Suprapubic skin (tissue), 4 donors: ENCODE results near the gene PCSK4. TPM values are rescaled to one million over a fixed set of nuclear protein-coding genes. Genes with fewer than 3 reads are reported as not detected.

Experiments used
- DNase-seq, 2 donors: peaks; one replicate each; pipeline ENCODE4 v3.0.0-alpha.2; 2019; ENCODE audit warnings: low spot score in 2 of 2
- H3K27ac ChIP-seq: fragments of 200-600 bp; sonication (generic); one replicate; pipeline ENCODE4 v1.5.1; 2019
- H3K27me3 ChIP-seq: fragments of 200-600 bp; sonication (generic); one replicate; pipeline ENCODE4 v1.5.1; 2019
- H3K36me3 ChIP-seq: fragments of 200-600 bp; sonication (generic); one replicate; pipeline ENCODE4 v1.5.1; 2019
- H3K4me1 ChIP-seq: fragments of 200-600 bp; sonication (generic); one replicate; pipeline ENCODE4 v1.5.1; 2019
- H3K4me3 ChIP-seq: fragments of 200-600 bp; sonication (generic); one replicate; pipeline ENCODE4 v1.5.1; 2019; ENCODE audit warnings: mild to moderate bottlenecking
- H3K9me3 ChIP-seq: fragments of 200-600 bp; sonication (generic); one replicate; pipeline ENCODE4 v1.5.1; 2019
- CTCF ChIP-seq, 2 donors: fragments of 200-600 bp in 1 of 2; fragments of 450-650 bp in 1 of 2; sonication (generic) in 1 of 2; IDR thresholded peaks; one replicate each; pipeline ENCODE4 v1.5.1; 2016 to 2019; ENCODE audit warnings: antibody characterized with exemption in 2 of 2, mild to moderate bottlenecking in 1 of 2, moderate library complexity in 1 of 2
- EP300 ChIP-seq: sonication (generic); formaldehyde crosslinking; IDR thresholded peaks from one replicate; pipeline ENCODE4 v1.6.1; 2017; ENCODE audit warnings: antibody characterized with exemption
- POLR2A ChIP-seq, 2 donors: fragments of 450-650 bp; IDR thresholded peaks; one replicate each; pipeline ENCODE4 v1.6.1; 2017; ENCODE audit warnings: antibody characterized with exemption in 2 of 2, mild to moderate bottlenecking in 2 of 2, moderate library complexity in 2 of 2
- POLR2AphosphoS5 ChIP-seq, 3 donors: sonication (generic); formaldehyde crosslinking; IDR thresholded peaks; one replicate each; pipeline ENCODE4 v1.6.1; 2017; ENCODE audit warnings: antibody characterized with exemption in 3 of 3
- WGBS: methylation state at CpG from one replicate; pipeline ENCODE4 v1.1.5; 2018; 5-methylcytosine and 5-hydroxymethylcytosine counted together
- total RNA-seq, 4 donors: library from RNA; depleted of rRNA; stranded (reverse); fragments of >200 nt; gene quantifications; one replicate each; pipeline ENCODE4 v1.1.0, GENCODE V29; 2016

PCSK4 gene
- total RNA-seq, 4 donors from 2014 or later, result 1.4 to 6.6 (median 3.8) TPM

- no peak for DNase-seq
- Histone ChIP-seq H3K9me3 (no peaks in the 10 kb centered on the region), H3K36me3 (no peaks in the 10 kb centered on the region), H3K27ac (no peak overlapping the region), H3K4me3 (peak overlapping the region; percentile 51), H3K27me3 (peaks cover 79% of the 10 kb centered on the region), H3K4me1 (peaks cover 77% of the 10 kb centered on the region)
- 2% methylated on average over 26 of the region's 92 CpGs for WGBS
- TF ChIP-seq POLR2A (IDR thresholded peaks at IDR 0.05) (no peak), CTCF (IDR thresholded peaks at IDR 0.05) (no peak), EP300 (no peak), POLR2AphosphoS5 (IDR thresholded peaks at IDR 0.05) (no peak)
Observed at GRCh38 chr19:1467490-1468273, 22.5 kb downstream of the PCSK4 start.

- Histone ChIP-seq H3K36me3 (no peaks in the 10 kb centered on the region), H3K27me3 (peaks cover 74% of the 10 kb centered on the region), H3K9me3 (no peaks in the 10 kb centered on the region), H3K4me1 (peaks cover 72% of the 10 kb centered on the region), H3K4me3 (peak overlapping the region; percentile 51), H3K27ac (no peak overlapping the region)
- no CpG with 5 or more reads among the region's 36 CpGs for WGBS
- DNase-seq, result no peak
- TF ChIP-seq EP300 (no peak), CTCF (IDR thresholded peaks at IDR 0.05) (no peak), POLR2A (IDR thresholded peaks at IDR 0.05) (no peak), POLR2AphosphoS5 (IDR thresholded peaks at IDR 0.05) (no peak)
Observed at GRCh38 chr19:1467215-1467489, 23.0 kb downstream of the PCSK4 start.

GRCh38 chr19:1466461-1467214, 23.5 kb downstream of the PCSK4 start:
- Histone ChIP-seq H3K4me1 (peaks cover 67% of the 10 kb centered on the region), H3K9me3 (no peaks in the 10 kb centered on the region), H3K27me3 (peaks cover 68% of the 10 kb centered on the region), H3K36me3 (no peaks in the 10 kb centered on the region), H3K27ac (no peak overlapping the region), H3K4me3 (peak overlapping the region; percentile 51)
- TF ChIP-seq CTCF (IDR thresholded peaks at IDR 0.05) (no peak), EP300 (no peak), POLR2A (IDR thresholded peaks at IDR 0.05) (no peak), POLR2AphosphoS5 (IDR thresholded peaks at IDR 0.05) (no peak)
- 61% methylated on average over 5 of the region's 70 CpGs for WGBS
- no peak for DNase-seq

- Histone ChIP-seq H3K4me1 (peaks cover 61% of the 10 kb centered on the region), H3K36me3 (peaks cover 3% of the 10 kb centered on the region), H3K9me3 (no peaks in the 10 kb centered on the region), H3K27me3 (peaks cover 62% of the 10 kb centered on the region), H3K27ac (no peak overlapping the region), H3K4me3 (peak overlapping the region; percentile 19)
- WGBS, result 50% methylated on average over 10 of the region's 41 CpGs
- TF ChIP-seq POLR2A (IDR thresholded peaks at IDR 0.05), result no peak
- TF ChIP-seq POLR2AphosphoS5 (IDR thresholded peaks at IDR 0.05), result no peak
- TF ChIP-seq CTCF (IDR thresholded peaks at IDR 0.05), result no peak
- TF ChIP-seq EP300, result no peak
- DNase-seq, result no peak
Observed at GRCh38 chr19:1466018-1466460, 24.1 kb downstream of the PCSK4 start.
